Testis (tissue), 2 donors: ENCODE measurements around the gene SOX3.

Source experiments
- CTCF ChIP-seq, 3 experiments: fragments of 450-650 bp in 2 of 3; fragments of 200-600 bp in 1 of 3; sonication (generic) in 1 of 3; IDR thresholded peaks; one replicate each; pipeline ENCODE4 v1.5.1; 2016 to 2019; ENCODE audit warnings: antibody characterized with exemption in 3 of 3, mild to moderate bottlenecking in 2 of 3, moderate library complexity in 1 of 3
- POLR2A ChIP-seq: fragments of 450-650 bp; IDR thresholded peaks from one replicate; pipeline ENCODE4 v1.6.1; 2017; ENCODE audit warnings: antibody characterized with exemption, mild to moderate bottlenecking, moderate library complexity

- no peak for TF ChIP-seq CTCF (IDR thresholded peaks at IDR 0.05)
- no peak for TF ChIP-seq POLR2A
Measured at GRCh38 chrX:140477987-140478386, 26.9 kb downstream of the SOX3 start.
